Loucy (cell line): ENCODE measurements around the gene IL2RG.

ENCODE experiments used
- H2AFZ ChIP-seq: fragments of 200-600 bp; sonication (generic); 2 replicates; pipeline ENCODE4 v1.6.0; 2016; ENCODE audit warnings: antibody characterized with exemption, mild to moderate bottlenecking, low read length, moderate library complexity
- H3F3A ChIP-seq: fragments of 200-600 bp; 2 replicates; pipeline ENCODE4 v1.6.0; 2016; ENCODE audit warnings: antibody characterized with exemption, low read depth, mild to moderate bottlenecking
- H3K27me3 ChIP-seq: fragments of 200-600 bp; sonication (generic); 2 replicates; pipeline ENCODE4 v1.6.1; 2014; ENCODE audit warnings: low read length, mild to moderate bottlenecking; ENCODE audit not compliant: insufficient read depth, poor library complexity, severe bottlenecking
- H3K36me3 ChIP-seq: fragments of 200-600 bp; sonication (generic); 2 replicates; pipeline ENCODE4 v1.6.1; 2016; ENCODE audit warnings: low read length; ENCODE audit not compliant: insufficient read depth
- H3K4me1 ChIP-seq: fragments of 200-600 bp; sonication (generic); 2 replicates; pipeline ENCODE4 v1.5.1; 2014; ENCODE audit warnings: low read length, mild to moderate bottlenecking; ENCODE audit not compliant: insufficient read depth, poor library complexity, severe bottlenecking
- H3K4me2 ChIP-seq: fragments of 200-600 bp; sonication (generic); 2 replicates; pipeline ENCODE4 v1.6.0; 2014; ENCODE audit warnings: antibody characterized with exemption, low read length, low read depth, mild to moderate bottlenecking; ENCODE audit not compliant: poor library complexity, severe bottlenecking
- H3K4me3 ChIP-seq: fragments of 200-600 bp; sonication (generic); 2 replicates; pipeline ENCODE4 v1.5.1; 2014; ENCODE audit warnings: low read length, mild to moderate bottlenecking, mixed read lengths; ENCODE audit not compliant: poor library complexity, severe bottlenecking
- H3K79me2 ChIP-seq: fragments of 200-600 bp; sonication (generic); 2 replicates; pipeline ENCODE4 v1.6.1; 2014; ENCODE audit warnings: low read length; ENCODE audit not compliant: insufficient read depth
- H3K9ac ChIP-seq: fragments of 200-600 bp; sonication (generic); 2 replicates; pipeline ENCODE4 v1.6.0; 2014; ENCODE audit warnings: mild to moderate bottlenecking, low read depth, low read length, moderate library complexity; ENCODE audit not compliant: poor library complexity, severe bottlenecking
- H3K9me2 ChIP-seq: fragments of 200-600 bp; sonication (generic); replicated peaks from 2 replicates; pipeline ENCODE4 v1.6.1; 2016; ENCODE audit warnings: low read depth, low read length, mixed read lengths
- H3K9me3 ChIP-seq: fragments of 200-600 bp; sonication (generic); 2 replicates; pipeline ENCODE4 v1.6.1; 2014; ENCODE audit warnings: mild to moderate bottlenecking, antibody characterized with exemption, low read length, low read depth; ENCODE audit not compliant: insufficient read depth
- H4K20me1 ChIP-seq: fragments of 200-600 bp; sonication (generic); 2 replicates; pipeline ENCODE4 v1.6.0; 2014; ENCODE audit warnings: antibody characterized with exemption, low read length, mild to moderate bottlenecking; ENCODE audit not compliant: insufficient read depth, poor library complexity, severe bottlenecking
- EZH2phosphoT487 ChIP-seq: fragments of 200-600 bp; IDR thresholded peaks from 2 replicates; pipeline ENCODE4 v1.6.1; 2018; ENCODE audit warnings: antibody characterized with exemption, mild to moderate bottlenecking, moderate library complexity, borderline replicate concordance
- TF ChIP-seq, protein P1 (sequence below): fragments of 200-600 bp; sonication (generic); conservative IDR thresholded peaks from 2 replicates; pipeline ENCODE4 v1.5.1; 2014; ENCODE audit warnings: mild to moderate bottlenecking, antibody characterized with exemption, low read length

IL2RG gene

DNA sequence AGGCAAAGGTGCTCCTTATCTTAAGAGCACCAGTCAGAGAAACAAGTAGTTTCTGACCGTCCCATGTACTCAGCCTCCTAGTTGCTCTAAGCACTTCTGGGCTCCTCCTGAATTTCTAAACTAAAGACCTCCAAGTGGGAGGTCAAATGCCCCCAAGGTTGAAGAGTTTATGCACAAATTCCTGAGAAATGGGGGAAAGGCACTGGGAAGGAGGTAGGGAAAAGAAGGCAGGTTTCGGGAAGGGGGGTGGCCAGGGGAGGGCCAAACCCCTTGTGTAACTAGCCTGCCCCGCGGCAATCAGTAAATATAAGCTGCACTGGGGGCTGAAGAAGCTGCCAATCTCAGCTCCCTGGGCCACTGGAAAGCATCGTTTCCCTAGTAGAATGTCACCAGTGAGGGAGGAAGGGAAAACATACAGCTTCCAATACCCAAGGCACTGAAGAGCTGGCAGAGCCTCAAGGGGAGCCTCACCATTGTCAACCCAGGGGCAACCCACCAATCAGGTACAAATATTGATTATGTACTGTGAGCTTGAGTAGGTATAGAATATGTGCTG is 12.3 kb downstream of the IL2RG start:
- 0 out of 2 replicates have a peak, but pooled peaks cover 4% of the 10 kb centered on the region for H3F3A ChIP-seq
- no peaks in the 10 kb centered on the region for H3K36me3 ChIP-seq
- no peak overlapping the region for H2AFZ ChIP-seq
- H3K9me3 ChIP-seq, result no peaks in the 10 kb centered on the region
- peak overlapping the region; percentile 64 for H3K4me2 ChIP-seq
- peak overlapping the region; percentile 30 for H3K9ac ChIP-seq
- peaks cover 57% of the 10 kb centered on the region for H3K4me1 ChIP-seq
- H3K4me3 ChIP-seq, result peak overlapping the region; percentile 48
- H3K79me2 ChIP-seq, result peaks cover 23% of the 10 kb centered on the region; the same call in 1 of the 2 replicates
- no peak for TF ChIP-seq EZH2phosphoT487
- TF ChIP-seq, protein P1, sequence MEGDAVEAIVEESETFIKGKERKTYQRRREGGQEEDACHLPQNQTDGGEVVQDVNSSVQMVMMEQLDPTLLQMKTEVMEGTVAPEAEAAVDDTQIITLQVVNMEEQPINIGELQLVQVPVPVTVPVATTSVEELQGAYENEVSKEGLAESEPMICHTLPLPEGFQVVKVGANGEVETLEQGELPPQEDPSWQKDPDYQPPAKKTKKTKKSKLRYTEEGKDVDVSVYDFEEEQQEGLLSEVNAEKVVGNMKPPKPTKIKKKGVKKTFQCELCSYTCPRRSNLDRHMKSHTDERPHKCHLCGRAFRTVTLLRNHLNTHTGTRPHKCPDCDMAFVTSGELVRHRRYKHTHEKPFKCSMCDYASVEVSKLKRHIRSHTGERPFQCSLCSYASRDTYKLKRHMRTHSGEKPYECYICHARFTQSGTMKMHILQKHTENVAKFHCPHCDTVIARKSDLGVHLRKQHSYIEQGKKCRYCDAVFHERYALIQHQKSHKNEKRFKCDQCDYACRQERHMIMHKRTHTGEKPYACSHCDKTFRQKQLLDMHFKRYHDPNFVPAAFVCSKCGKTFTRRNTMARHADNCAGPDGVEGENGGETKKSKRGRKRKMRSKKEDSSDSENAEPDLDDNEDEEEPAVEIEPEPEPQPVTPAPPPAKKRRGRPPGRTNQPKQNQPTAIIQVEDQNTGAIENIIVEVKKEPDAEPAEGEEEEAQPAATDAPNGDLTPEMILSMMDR, result no peak
- H3K27me3 ChIP-seq, result no peaks in the 10 kb centered on the region
- H3K9me2 ChIP-seq, result no peaks in the 10 kb centered on the region
- no peaks in the 10 kb centered on the region for H4K20me1 ChIP-seq

DNA sequence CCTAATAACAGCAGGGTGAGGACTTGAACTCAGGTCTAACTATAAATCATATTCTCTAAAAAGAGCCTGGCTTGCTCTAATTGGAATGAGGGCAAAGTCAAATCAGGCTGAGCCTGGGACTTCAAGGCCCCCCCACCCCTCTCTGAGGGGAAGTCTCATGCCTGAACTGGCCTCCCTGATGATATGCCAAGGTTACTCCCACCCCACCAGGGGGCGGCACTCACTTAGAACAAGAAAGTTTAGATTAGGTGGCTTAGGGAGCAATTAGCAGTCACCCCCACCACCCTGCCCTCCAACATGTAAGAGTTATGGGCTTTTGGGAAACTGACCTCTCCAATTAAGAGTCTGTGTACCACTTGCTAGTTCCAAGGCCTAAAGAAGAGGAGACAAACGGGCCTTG is 13.1 kb downstream of the IL2RG start:
- TF ChIP-seq, protein P1, result peak; percentile 64
- no peak for TF ChIP-seq EZH2phosphoT487
- H3K36me3 ChIP-seq, result no peaks in the 10 kb centered on the region
- peaks cover 23% of the 10 kb centered on the region; the same call in 1 of the 2 replicates for H3K79me2 ChIP-seq
- H3K4me1 ChIP-seq, result peaks cover 55% of the 10 kb centered on the region
- H4K20me1 ChIP-seq, result no peaks in the 10 kb centered on the region
- H3K9ac ChIP-seq, result peak overlapping the region; percentile 30
- H3K4me3 ChIP-seq, result peak overlapping the region; percentile 48
- H3K27me3 ChIP-seq, result no peaks in the 10 kb centered on the region
- H3K4me2 ChIP-seq, result peak overlapping the region; percentile 64
- no peak overlapping the region for H2AFZ ChIP-seq
- H3K9me2 ChIP-seq, result no peaks in the 10 kb centered on the region
- H3F3A ChIP-seq, result 0 out of 2 replicates have a peak, but pooled peaks cover 4% of the 10 kb centered on the region
- H3K9me3 ChIP-seq, result no peaks in the 10 kb centered on the region

DNA sequence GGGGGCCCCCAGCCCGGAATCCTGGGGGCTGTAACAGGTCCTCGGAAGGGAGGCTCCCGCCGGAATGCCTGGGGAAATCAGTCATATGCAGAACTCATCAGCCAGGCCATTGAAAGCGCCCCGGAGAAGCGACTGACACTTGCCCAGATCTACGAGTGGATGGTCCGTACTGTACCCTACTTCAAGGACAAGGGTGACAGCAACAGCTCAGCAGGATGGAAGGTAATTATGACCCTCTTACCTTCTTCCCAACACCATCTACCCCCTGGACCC is 14.7 kb downstream of the IL2RG start:
- TF ChIP-seq, protein P1, result no peak
- no peak for TF ChIP-seq EZH2phosphoT487
- Histone ChIP-seq H3K79me2 (peaks cover 20% of the 10 kb centered on the region; the same call in 1 of the 2 replicates), H3K4me1 (peaks cover 41% of the 10 kb centered on the region), H2AFZ (0 out of 2 replicates have a peak overlapping the region, but pooled peaks have one; percentile 73), H3F3A (no peaks in the 10 kb centered on the region), H3K9ac (peak overlapping the region; percentile 76), H3K4me2 (peak overlapping the region; percentile 94), H3K9me3 (no peaks in the 10 kb centered on the region), H3K27me3 (no peaks in the 10 kb centered on the region), H3K36me3 (no peaks in the 10 kb centered on the region), H3K9me2 (no peaks in the 10 kb centered on the region), H3K4me3 (peak overlapping the region; percentile 84), H4K20me1 (no peaks in the 10 kb centered on the region)
